ENCODE results near the gene HAPSTR1. TPM values are rescaled to one million over a fixed set of nuclear protein-coding genes. Genes with fewer than 3 reads are reported as not detected.

HAPSTR1 gene
- total RNA-seq, 1 experiment from 2014 or later = 85.2 TPM

GRCh38 chr16:9081843-9082242, 9.6 kb upstream of the HAPSTR1 start:
- no peaks in the 10 kb centered on the region for H3K9me3 ChIP-seq (ENCODE audit: control insufficient read depth, low read depth, low read length)
- H3K79me1 ChIP-seq (ENCODE audit: insufficient read depth, low read depth, low read length, poor library complexity, severe bottlenecking) = no peaks in the 10 kb centered on the region
- H4K8ac ChIP-seq (replicated peaks; ENCODE audit: insufficient read length, low read depth, low read length) = no peak overlapping the region
- no peak overlapping the region for H3K27ac ChIP-seq (ENCODE audit: insufficient read length, low read depth, low read length)
- H4K91ac ChIP-seq (ENCODE audit: insufficient read length, low read depth, low read length) = no peak overlapping the region
- no peak overlapping the region for H2AFZ ChIP-seq (ENCODE audit: low read length)
- no peak overlapping the region for H3K18ac ChIP-seq (ENCODE audit: insufficient read length, low read depth, low read length)
- H4K20me1 ChIP-seq (ENCODE audit: control insufficient read depth, insufficient read depth, insufficient read length) = no peaks in the 10 kb centered on the region
- no peaks in the 10 kb centered on the region for H3K79me2 ChIP-seq (ENCODE audit: insufficient read depth, low read length)
- H3K23ac ChIP-seq (ENCODE audit: insufficient read length, low read depth, low read length) = no peak overlapping the region
- H3K4me1 ChIP-seq (ENCODE audit: insufficient read depth, low read length) = no peaks in the 10 kb centered on the region
- Mint-ChIP-seq H3K27me3 (ENCODE audit: low read depth) (peaks cover 3% of the 10 kb centered on the region), H3K36me3 (ENCODE audit: insufficient read depth in 1 of 3, low read depth in 3 of 3) (peaks cover 3 to 13% (median 8%) of the 10 kb centered on the region in 3 experiments), H3K9me3 (peaks cover 6 to 12% of the 10 kb centered on the region in 2 experiments; a peak in 3 of 5 replicates), H3K27ac (no peak overlapping the region), H3K4me3 (no peak overlapping the region), H3K4me1 (no peaks in the 10 kb centered on the region)
- no peak overlapping the region for H2AK5ac ChIP-seq (ENCODE audit: insufficient read length, low read length)
- H3K23me2 ChIP-seq (ENCODE audit: insufficient read length, low read depth, low read length, poor library complexity, severe bottlenecking) = no peaks in the 10 kb centered on the region
- no peak for DNase-seq
- no peak overlapping the region for H3T11ph ChIP-seq (ENCODE audit: low read length)
- H3K14ac ChIP-seq (ENCODE audit: insufficient read depth, low read length) = no peak overlapping the region
- H4K5ac ChIP-seq (ENCODE audit: insufficient read length, low read depth, low read length) = no peak overlapping the region
- no peak overlapping the region for H2BK5ac ChIP-seq (ENCODE audit: insufficient read length, low read length)
- WGBS (ENCODE audit: extremely low coverage, insufficient read length, low lambda C conversion rate) = no CpG with 5 or more reads among the region's 6 CpGs
- H3K4ac ChIP-seq (ENCODE audit: low read depth, low read length) = no peak overlapping the region
- H2BK12ac ChIP-seq (ENCODE audit: insufficient read length, low read depth, low read length) = no peak overlapping the region
- H3K56ac ChIP-seq (ENCODE audit: insufficient read length, low read depth, low read length) = no peak overlapping the region
- no peak overlapping the region for H2BK120ac ChIP-seq (ENCODE audit: low read depth, low read length, poor library complexity, severe bottlenecking)
- no peak overlapping the region for H2BK20ac ChIP-seq (ENCODE audit: low read depth, low read length, poor library complexity, severe bottlenecking)
- H3K9ac ChIP-seq (ENCODE audit: extremely low read depth, insufficient read length, low read length) = no peak overlapping the region
- no peak overlapping the region for H3K4me2 ChIP-seq (ENCODE audit: insufficient read depth, insufficient read length, low read length)
- H3K27me3 ChIP-seq (ENCODE audit: insufficient read depth, low read length) = no peaks in the 10 kb centered on the region
- TF ChIP-seq CTCF (conservative IDR thresholded peaks at IDR 0.05) = no peak
- H2BK15ac ChIP-seq (ENCODE audit: low read depth, low read length) = no peak overlapping the region

Measured in H9 (cell line).